HG02678 (cell line): ENCODE data around the gene SLCO3A1.

Experiments
- ATAC-seq: cut with Tn5 transposase; IDR thresholded peaks from one replicate; pipeline ENCODE4 v1.9.1; 2021; ENCODE audit warnings: mild to moderate bottlenecking, moderate library complexity; ENCODE audit not compliant: unreplicated experiment

The SLCO3A1 gene

GRCh38 chr15:91881569-91882297 is 28.2 kb downstream of the SLCO3A1 start:
- no peak for ATAC-seq

GRCh38 chr15:91882858-91883586 is 29.5 kb downstream of the SLCO3A1 start:
- ATAC-seq, result no peak

GRCh38 chr15:91884606-91885005 is 31.1 kb downstream of the SLCO3A1 start:
- no peak for ATAC-seq

GRCh38 chr15:91885054-91885453 is 31.5 kb downstream of the SLCO3A1 start:
- no peak for ATAC-seq

- ATAC-seq, result no peak
Measured at GRCh38 chr15:91885714-91886270, 32.3 kb downstream of the SLCO3A1 start.

GRCh38 chr15:91886878-91887277 is 33.4 kb downstream of the SLCO3A1 start:
- ATAC-seq, result no peak

- no peak for ATAC-seq
Measured at GRCh38 chr15:91887321-91887720, 33.8 kb downstream of the SLCO3A1 start.

- no peak for ATAC-seq
Measured at GRCh38 chr15:91887921-91888373, 34.4 kb downstream of the SLCO3A1 start.

- ATAC-seq, result no peak
Measured at GRCh38 chr15:91889111-91889815, 35.8 kb downstream of the SLCO3A1 start.

GRCh38 chr15:91890614-91891013 is 37.1 kb downstream of the SLCO3A1 start:
- ATAC-seq, result no peak

GRCh38 chr15:91891101-91891500 is 37.6 kb downstream of the SLCO3A1 start:
- no peak for ATAC-seq

GRCh38 chr15:91891788-91892345 is 38.4 kb downstream of the SLCO3A1 start:
- no peak for ATAC-seq

GRCh38 chr15:91892436-91892835 is 38.9 kb downstream of the SLCO3A1 start:
- ATAC-seq, result no peak

GRCh38 chr15:91894606-91895005 is 41.1 kb downstream of the SLCO3A1 start:
- ATAC-seq, result no peak

GRCh38 chr15:91895051-91895450 is 41.5 kb downstream of the SLCO3A1 start:
- no peak for ATAC-seq

- ATAC-seq, result no peak
Measured at GRCh38 chr15:91896341-91897055, 43.0 kb downstream of the SLCO3A1 start.

GRCh38 chr15:91897585-91898372 is 44.3 kb downstream of the SLCO3A1 start:
- ATAC-seq, result no peak

- ATAC-seq, result no peak
Measured at GRCh38 chr15:91898843-91899242, 45.3 kb downstream of the SLCO3A1 start.

- ATAC-seq, result no peak
Measured at GRCh38 chr15:91904942-91905341, 51.4 kb downstream of the SLCO3A1 start.

GRCh38 chr15:91908391-91908790 is 54.9 kb downstream of the SLCO3A1 start:
- ATAC-seq, result no peak
